NK-92 (cell line): ENCODE data around the gene BBS12.

Experiments
- DNase-seq: peaks from one replicate; lab custom pipeline; 2025; ENCODE audit not compliant: unreplicated experiment; lab: John Stamatoyannopoulos, UW

Gene BBS12

DNA sequence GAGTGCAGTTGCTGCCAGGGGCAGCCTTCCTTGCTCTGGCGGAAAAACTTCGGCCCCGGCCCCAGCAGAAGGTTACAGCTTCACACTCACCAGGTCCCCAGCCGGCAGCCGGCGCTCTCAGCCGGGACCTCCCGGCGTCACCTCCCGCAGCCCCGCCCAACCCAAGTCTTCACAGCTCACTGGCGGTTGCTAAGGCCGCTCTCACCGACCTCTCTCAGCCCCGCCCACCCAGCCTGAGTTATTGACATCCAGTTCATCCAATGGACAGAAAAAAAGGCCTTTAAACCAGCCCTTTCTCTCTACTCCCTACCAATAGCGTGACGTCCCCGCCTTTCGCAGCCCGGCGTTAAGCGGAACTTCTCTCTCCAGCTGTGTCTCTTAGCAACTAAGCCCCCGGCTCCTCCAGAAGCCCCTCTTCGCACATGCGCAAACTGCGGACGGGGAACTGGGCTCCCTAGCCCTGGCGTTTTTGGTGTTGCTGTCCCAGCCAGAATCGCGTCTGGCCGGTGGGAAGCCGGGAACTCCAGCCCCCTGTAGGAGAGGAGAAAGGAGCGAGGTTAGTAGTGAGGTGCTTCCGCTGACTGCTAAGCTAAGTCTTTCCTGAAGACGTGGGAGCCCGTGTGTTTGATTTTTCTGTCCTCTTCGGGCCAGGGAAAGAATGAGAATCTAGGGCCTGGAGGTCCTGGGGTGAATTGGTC, at the start of gene BBS12:
Gene BBS12, plus strand, starts transcription at position 376 of the 698 bp plus-strand sequence. CDS start 9,189 bp downstream, outside the sequence.
- DNase-seq: peak; percentile 92

- no peak for DNase-seq
These were observed 45.8 kb upstream of the BBS12 start for GRCh38 chr4:122686691-122687090.

- DNase-seq: no peak
These were observed 44.9 kb upstream of the BBS12 start for GRCh38 chr4:122687531-122688061.

DNA sequence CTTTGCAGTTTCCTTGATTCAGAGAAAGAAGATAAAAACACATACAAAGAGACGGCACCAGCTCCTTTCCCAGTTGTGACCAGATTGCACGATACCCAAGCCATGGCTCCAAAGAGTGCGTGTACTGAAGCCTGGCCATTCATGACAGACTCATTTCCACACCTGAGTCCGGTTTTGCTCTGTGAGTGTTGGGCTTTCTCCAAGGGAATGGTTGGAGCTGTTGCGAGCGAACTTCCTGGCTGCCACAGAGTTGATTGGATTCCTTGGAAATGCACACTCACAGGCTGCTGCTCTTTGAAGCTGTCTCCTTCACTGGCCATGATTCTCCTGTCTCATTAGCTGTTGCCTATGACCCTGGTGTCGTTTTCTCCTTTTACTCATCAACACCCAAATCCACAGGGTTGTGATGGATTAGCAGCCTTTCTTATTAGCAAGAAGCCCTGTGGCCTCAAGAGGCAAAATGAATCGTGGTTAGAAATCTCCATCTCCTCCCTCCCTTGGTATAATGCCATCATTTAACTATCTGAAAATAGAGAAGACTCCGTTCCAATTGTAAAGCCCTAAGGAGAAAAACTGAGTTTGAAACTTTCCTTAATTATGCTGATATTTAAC, 43.9 kb upstream of the BBS12 start:
- no peak for DNase-seq

DNA sequence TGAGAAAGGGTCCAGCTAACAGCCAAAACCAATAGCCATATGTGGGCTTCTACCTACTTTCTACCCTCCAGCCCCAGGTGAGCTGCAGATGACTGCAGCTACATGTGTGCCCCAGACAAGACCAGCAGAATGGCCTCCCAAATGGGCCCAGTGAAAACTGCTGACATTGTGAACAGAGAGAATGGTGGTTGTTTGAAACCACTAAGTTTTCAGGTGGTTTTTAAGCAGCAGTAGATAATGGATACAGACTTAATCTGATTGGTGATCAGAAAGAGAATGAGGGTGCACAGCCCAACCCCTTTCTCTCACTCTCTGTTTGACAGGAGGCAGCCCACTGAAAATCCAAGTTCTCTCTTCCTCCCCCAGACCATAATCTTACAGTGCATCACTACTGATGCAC, 42.5 kb upstream of the BBS12 start:
- no peak for DNase-seq

DNA sequence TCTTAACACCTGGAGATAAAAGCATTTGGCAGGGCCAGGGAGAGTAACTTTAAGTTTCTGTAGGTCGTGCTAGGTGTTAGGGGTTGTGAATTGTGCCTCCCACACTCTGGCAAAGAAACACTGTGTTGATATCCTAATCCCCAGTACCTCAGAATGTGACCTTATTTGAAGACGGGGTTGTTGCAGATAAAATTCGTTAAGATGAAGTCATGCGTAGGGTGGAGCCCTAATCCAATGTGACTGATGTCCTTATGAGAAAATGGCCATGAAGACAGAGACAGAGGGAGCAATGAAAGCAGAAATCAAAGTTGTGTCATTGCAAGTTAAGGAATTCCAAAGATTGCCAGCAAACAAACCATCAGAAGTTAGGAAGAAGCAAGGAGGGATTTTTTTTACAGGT, 40.5 kb upstream of the BBS12 start:
- no peak for DNase-seq

GRCh38 chr4:122692641-122693520, 39.6 kb upstream of the BBS12 start:
- no peak for DNase-seq

DNA sequence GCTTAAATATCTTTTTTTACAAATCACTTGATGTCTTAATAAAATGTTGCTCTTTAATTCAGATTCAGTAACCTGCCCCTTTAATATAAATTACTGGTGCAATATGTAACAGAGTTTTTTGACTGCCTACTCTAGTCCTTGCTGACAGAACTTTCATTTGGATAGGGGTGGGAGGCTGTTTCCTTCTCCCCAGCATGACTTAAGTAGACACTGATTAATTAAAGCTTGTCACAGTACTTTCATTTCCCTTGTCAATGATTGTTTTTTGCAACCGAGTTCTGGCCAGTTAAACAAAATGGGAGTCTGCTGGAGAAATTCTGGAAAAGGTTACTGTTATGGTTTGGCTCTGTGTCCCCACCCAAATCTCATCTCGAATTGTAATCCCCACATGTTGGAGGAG, 37.3 kb upstream of the BBS12 start:
- no peak for DNase-seq

DNA sequence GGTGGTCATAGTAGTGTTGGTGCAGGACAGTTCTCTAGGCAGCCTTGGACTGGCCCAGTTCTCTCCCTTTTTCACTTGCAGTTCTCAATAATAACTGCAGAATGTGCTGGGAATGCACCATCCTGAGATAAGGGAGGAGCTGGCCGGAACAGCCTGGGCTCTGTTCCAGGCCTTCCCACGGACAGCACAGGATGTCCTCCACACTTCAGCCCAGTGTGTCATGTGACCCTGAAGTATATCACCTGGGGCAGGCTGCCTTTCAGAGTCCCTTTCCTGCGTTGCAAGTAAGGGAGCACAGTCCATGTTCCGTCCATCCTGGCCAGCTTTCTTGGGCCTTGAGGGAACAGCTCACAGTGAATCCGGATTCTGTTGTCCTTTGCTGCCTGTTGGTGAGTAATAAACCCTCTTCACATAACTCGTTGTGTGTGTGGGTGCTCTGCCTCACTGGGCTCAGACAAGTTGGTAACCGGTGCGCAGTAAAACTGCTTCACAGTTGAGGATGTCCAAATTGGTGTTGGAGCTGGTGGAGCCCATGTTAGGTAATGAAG, 32.3 kb upstream of the BBS12 start:
- no peak for DNase-seq

GRCh38 chr4:122701061-122701460, 31.4 kb upstream of the BBS12 start:
- no peak for DNase-seq

GRCh38 chr4:122701965-122702364, 30.5 kb upstream of the BBS12 start:
- no peak for DNase-seq

DNA sequence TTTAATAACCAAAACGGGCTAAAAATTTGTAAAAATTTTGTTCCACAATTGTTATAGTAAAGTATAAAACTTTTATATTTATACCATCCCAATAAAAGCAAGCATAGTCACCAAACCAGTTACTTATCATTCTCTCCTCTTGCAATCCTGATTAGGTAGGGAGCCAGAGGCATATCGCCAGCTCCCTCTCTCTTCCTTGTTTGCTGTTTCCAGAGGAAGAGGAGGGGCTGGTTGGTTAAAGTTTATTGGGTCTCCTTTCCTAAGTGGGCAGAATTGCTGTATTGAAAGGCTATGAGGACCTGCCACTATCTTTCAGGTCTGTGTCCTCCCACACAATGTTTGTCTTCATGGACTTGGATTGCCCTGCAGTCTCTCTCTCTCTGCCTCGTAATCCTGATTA, 29.6 kb upstream of the BBS12 start:
- DNase-seq: no peak

DNA sequence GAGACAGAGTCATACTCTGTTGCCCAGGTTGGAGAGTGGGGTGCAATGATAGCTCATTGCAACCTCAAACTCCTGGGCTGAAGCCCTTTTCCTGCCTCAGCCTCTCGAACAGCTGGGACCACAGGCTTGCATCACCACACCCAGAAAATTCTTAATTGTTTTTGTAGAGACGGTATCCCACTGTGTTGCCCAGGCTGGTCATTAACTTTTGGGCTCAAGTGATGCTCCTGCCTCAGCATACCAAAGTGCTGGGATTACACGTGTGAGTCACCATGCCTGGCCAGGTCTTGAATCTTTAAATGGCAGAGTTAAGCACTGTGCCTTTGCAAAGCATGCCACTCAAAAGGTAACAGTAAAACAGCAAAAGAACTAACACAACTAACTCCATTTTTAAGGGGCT, 28.6 kb upstream of the BBS12 start:
- no peak for DNase-seq

GRCh38 chr4:122705009-122705408, 27.5 kb upstream of the BBS12 start:
- no peak for DNase-seq

- no peak for DNase-seq
These were observed 26.9 kb upstream of the BBS12 start for GRCh38 chr4:122705547-122706117.

DNA sequence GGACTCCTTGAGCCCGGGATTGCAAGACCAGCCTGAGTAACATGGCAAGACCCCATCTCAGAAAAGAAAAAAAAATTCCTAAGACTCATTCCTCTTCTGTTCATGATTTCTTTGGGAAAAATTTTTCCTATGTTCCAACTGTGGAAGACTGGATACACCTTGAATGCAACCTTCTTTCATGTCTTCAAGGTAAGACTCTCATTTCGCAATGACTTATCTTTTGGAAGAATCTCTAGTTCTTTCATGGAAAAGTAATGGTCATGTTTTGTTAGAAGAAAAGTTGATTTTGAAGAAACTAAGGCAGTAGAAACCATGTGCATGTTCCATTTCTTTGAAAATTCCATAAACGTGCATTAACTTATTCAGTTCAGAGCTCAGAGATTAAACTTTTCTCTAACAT, 26.0 kb upstream of the BBS12 start:
- no peak for DNase-seq

GRCh38 chr4:122707497-122707896, 25.0 kb upstream of the BBS12 start:
- no peak for DNase-seq

DNA sequence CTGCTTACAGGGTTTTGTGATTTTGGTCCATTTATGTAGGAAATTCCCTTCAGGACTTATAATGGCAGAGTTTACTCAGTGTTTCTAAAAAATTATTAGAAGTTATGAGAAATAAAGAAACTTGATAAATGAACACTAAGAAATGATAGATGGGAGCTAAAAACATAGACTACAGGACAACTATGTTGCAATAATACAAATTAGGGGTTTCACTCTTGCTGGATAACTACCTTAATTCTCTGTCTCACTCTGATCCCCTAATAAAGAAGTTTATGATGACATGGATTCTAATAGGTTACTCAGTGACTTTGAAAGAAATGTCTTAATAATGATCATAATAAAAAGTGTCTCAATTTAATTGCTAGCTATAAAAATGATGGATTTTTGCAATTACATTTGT, 23.3 kb upstream of the BBS12 start:
- no peak for DNase-seq

- DNase-seq: no peak
These were observed 21.8 kb upstream of the BBS12 start for GRCh38 chr4:122710434-122711308.

GRCh38 chr4:122711919-122712318, 20.6 kb upstream of the BBS12 start:
- no peak for DNase-seq
